Activated naive CD8-positive, alpha-beta T cell treated with anti-CD3 and anti-CD28 coated beads, Interleukin-2, amount 10 ng/mL, durations not matched to agents 7 days and 5 days (primary cell): ENCODE data around the gene E2F2. TPM values are rescaled to one million over a fixed set of nuclear protein-coding genes. Genes with fewer than 3 reads are reported as not detected.
A peak's percentile ranks its signal among the peaks of the same experiment; 100 is the strongest.
"Not testable (repeated sequence)": the region's sequence is repeated elsewhere in the genome, so short reads cannot be mapped to it uniquely, and the experiment has no call there.

Source experiments
- ATAC-seq: fragments of 150-1000 bp; cut with Tn5 transposase; one replicate; pipeline ENCODE4 v1.10.0; 2021; ENCODE audit warnings: low read depth, moderate library complexity
- POLR2A ChIA-PET: fragments of 350-600 bp; sonication (Branson Sonifier 250); formaldehyde crosslinking; loops from one replicate; lab custom pipeline; 2021; ENCODE audit warnings: antibody characterized with exemption; lab: Charles Lee
- DNase-seq: peaks from one replicate; pipeline ENCODE4 v3.0.0; 2021
- H3K27ac Mint-ChIP-seq: one replicate; pipeline ENCODE4 v1.8.0; 2022; ENCODE audit warnings: mild to moderate bottlenecking, mixed read lengths
- H3K27me3 Mint-ChIP-seq: one replicate; pipeline ENCODE4 v1.8.0; 2022; ENCODE audit warnings: mild to moderate bottlenecking, moderate library complexity, mixed read lengths
- H3K36me3 Mint-ChIP-seq: one replicate; pipeline ENCODE4 v1.8.0; 2021; ENCODE audit warnings: mild to moderate bottlenecking, mixed read lengths
- H3K4me1 Mint-ChIP-seq: one replicate; pipeline ENCODE4 v1.8.0; 2021; ENCODE audit warnings: mixed read lengths
- H3K4me3 Mint-ChIP-seq: one replicate; pipeline ENCODE4 v1.8.0; 2022; ENCODE audit warnings: mild to moderate bottlenecking, moderate library complexity, mixed read lengths
- H3K9me3 Mint-ChIP-seq: one replicate; pipeline ENCODE4 v1.8.0; 2021; ENCODE audit warnings: mixed read lengths
- total RNA-seq, 2 experiments: library from RNA; stranded (reverse); gene quantifications; one replicate each; pipeline ENCODE4 v1.2.3, GENCODE V29; 2021

Gene E2F2
- total RNA-seq, 2 experiments from 2014 or later, result 44.2 to 45.1 TPM

- Mint-ChIP-seq H3K4me1 (peaks cover 2% of the 10 kb centered on the region), H3K4me3 (no peak overlapping the region), H3K9me3 (no peaks in the 10 kb centered on the region), H3K27me3 (peaks cover 9% of the 10 kb centered on the region), H3K27ac (no peak overlapping the region), H3K36me3 (no peaks in the 10 kb centered on the region)
- POLR2A ChIA-PET, result interaction anchor here (1.0 to 2.7 kb wide), 7 partner anchors 32 to 158 kb away, joined by 3 to 17 read pairs (median 5); partner anchors contain the start of gene E2F2
- ATAC-seq, result no peak
- no peak for DNase-seq
Measured at GRCh38 chr1:23496490-23497181, 34.4 kb downstream of the E2F2 start.

GRCh38 chr1:23494836-23495235 lies 36.2 kb downstream of the E2F2 start:
- H3K27me3 Mint-ChIP-seq, result peaks cover 20% of the 10 kb centered on the region
- not testable (repeated sequence) for H3K27ac Mint-ChIP-seq, H3K36me3 Mint-ChIP-seq, ATAC-seq, H3K4me3 Mint-ChIP-seq, H3K9me3 Mint-ChIP-seq, H3K4me1 Mint-ChIP-seq, DNase-seq
- POLR2A ChIA-PET, result interaction anchor here (0.5 to 1.3 kb wide), 3 partner anchors 29 to 50 kb away, joined by 3 to 5 read pairs (median 3); no protein-coding TSS in a partner anchor

- DNase-seq, H3K4me1 Mint-ChIP-seq, POLR2A ChIA-PET, H3K9me3 Mint-ChIP-seq, H3K36me3 Mint-ChIP-seq, ATAC-seq, H3K4me3 Mint-ChIP-seq, H3K27ac Mint-ChIP-seq: not testable (repeated sequence)
- peaks cover 31% of the 10 kb centered on the region for H3K27me3 Mint-ChIP-seq
Measured at GRCh38 chr1:23492776-23493175, 38.3 kb downstream of the E2F2 start.

GRCh38 chr1:23492132-23492720 lies 38.8 kb downstream of the E2F2 start:
- POLR2A ChIA-PET, result no interaction called here
- Mint-ChIP-seq H3K27ac (no peak overlapping the region), H3K27me3 (peaks cover 34% of the 10 kb centered on the region), H3K4me3 (no peak overlapping the region), H3K36me3 (no peaks in the 10 kb centered on the region), H3K4me1 (peaks cover 2% of the 10 kb centered on the region), H3K9me3 (no peaks in the 10 kb centered on the region)
- DNase-seq (no peak), ATAC-seq (no peak)

GRCh38 chr1:23489842-23490241 lies 41.2 kb downstream of the E2F2 start:
- Mint-ChIP-seq H3K27me3 (peaks cover 54% of the 10 kb centered on the region), H3K9me3 (no peaks in the 10 kb centered on the region), H3K4me1 (peaks cover 4% of the 10 kb centered on the region), H3K4me3 (no peak overlapping the region), H3K27ac (no peak overlapping the region), H3K36me3 (no peaks in the 10 kb centered on the region)
- POLR2A ChIA-PET, result no interaction called here
- ATAC-seq, result no peak
- DNase-seq, result no peak

GRCh38 chr1:23485002-23485332 lies 46.1 kb downstream of the E2F2 start:
- Mint-ChIP-seq H3K27me3 (peaks cover 71% of the 10 kb centered on the region), H3K27ac (no peak overlapping the region), H3K9me3 (no peaks in the 10 kb centered on the region), H3K4me3 (peak overlapping the region; percentile 93), H3K36me3 (no peaks in the 10 kb centered on the region), H3K4me1 (peaks cover 14% of the 10 kb centered on the region)
- POLR2A ChIA-PET, result interaction anchor here (0.6 to 1.7 kb wide), 5 partner anchors 8 to 282 kb away, joined by 3 to 9 read pairs (median 3); partner anchors contain the start of genes E2F2 and HNRNPR
- no peak for DNase-seq
- no peak for ATAC-seq

GRCh38 chr1:23484253-23485001 lies 46.6 kb downstream of the E2F2 start:
- H3K4me1 Mint-ChIP-seq, result peaks cover 14% of the 10 kb centered on the region
- ATAC-seq, result peak; percentile 89
- H3K27ac Mint-ChIP-seq, result peak overlapping the region; percentile 81
- H3K27me3 Mint-ChIP-seq, result peaks cover 66% of the 10 kb centered on the region
- peak; percentile 87 for DNase-seq
- H3K4me3 Mint-ChIP-seq, result peak overlapping the region; percentile 93
- H3K9me3 Mint-ChIP-seq, result no peaks in the 10 kb centered on the region
- POLR2A ChIA-PET, result interaction anchor here (0.6 to 1.7 kb wide), 7 partner anchors 9 to 283 kb away, joined by 3 to 9 read pairs (median 3); partner anchors contain the start of genes E2F2 and HNRNPR
- H3K36me3 Mint-ChIP-seq, result no peaks in the 10 kb centered on the region

- H3K9me3 Mint-ChIP-seq, result no peaks in the 10 kb centered on the region
- H3K4me1 Mint-ChIP-seq, result peaks cover 14% of the 10 kb centered on the region
- DNase-seq (no peak), ATAC-seq (peak; percentile 44)
- peak within 1 kb of the TSS; percentile 81 for H3K27ac Mint-ChIP-seq
- peaks cover 66% of the 10 kb centered on the region for H3K27me3 Mint-ChIP-seq
- POLR2A ChIA-PET, result interaction anchor here (1.1 to 1.7 kb wide), 3 partner anchors 41 to 139 kb away, joined by 3 to 9 read pairs (median 4); partner anchors contain the start of genes E2F2 and HNRNPR
- peak within 1 kb of the TSS; percentile 93 for H3K4me3 Mint-ChIP-seq
- no peaks in the 10 kb centered on the region for H3K36me3 Mint-ChIP-seq
Measured at GRCh38 chr1:23483321-23484252, 47.4 kb downstream of the E2F2 start, which contains the start of gene ASAP3. ASAP3 (minus strand) TSS chr1:23484179; CDS start chr1:23484133, 46 bp downstream.

GRCh38 chr1:23481904-23482303 lies 49.1 kb downstream of the E2F2 start:
- Mint-ChIP-seq H3K4me3 (no peak overlapping the region), H3K27ac (no peak overlapping the region), H3K27me3 (peaks cover 55% of the 10 kb centered on the region), H3K4me1 (peaks cover 14% of the 10 kb centered on the region), H3K9me3 (no peaks in the 10 kb centered on the region), H3K36me3 (no peaks in the 10 kb centered on the region)
- POLR2A ChIA-PET, result interaction anchor here (0.7 kb wide), 1 partner anchor 1218 kb away, joined by 3 read pairs; no protein-coding TSS in a partner anchor
- ATAC-seq (no peak), DNase-seq (no peak)

- POLR2A ChIA-PET, result interaction anchor here (0.6 to 0.7 kb wide), 2 partner anchors 263 to 1218 kb away, joined by 3 read pairs; partner anchors contain the start of gene ELOA
- DNase-seq, result no peak
Measured at GRCh38 chr1:23481026-23481597, 49.9 kb downstream of the E2F2 start.

GRCh38 chr1:23480187-23481025 lies 50.6 kb downstream of the E2F2 start:
- no peaks in the 10 kb centered on the region for H3K9me3 Mint-ChIP-seq
- peaks cover 14% of the 10 kb centered on the region for H3K4me1 Mint-ChIP-seq
- H3K4me3 Mint-ChIP-seq, result no peak overlapping the region
- DNase-seq (no peak), ATAC-seq (no peak)
- H3K27ac Mint-ChIP-seq, result no peak overlapping the region
- peaks cover 47% of the 10 kb centered on the region for H3K27me3 Mint-ChIP-seq
- no peaks in the 10 kb centered on the region for H3K36me3 Mint-ChIP-seq
- POLR2A ChIA-PET, result no interaction called here

More at GRCh38 chr1:23481026-23481597, 49.9 kb downstream of the E2F2 start:
- H3K27ac Mint-ChIP-seq, result no peak overlapping the region
- no peak overlapping the region for H3K4me3 Mint-ChIP-seq
- peaks cover 14% of the 10 kb centered on the region for H3K4me1 Mint-ChIP-seq
- peaks cover 54% of the 10 kb centered on the region for H3K27me3 Mint-ChIP-seq
- ATAC-seq, result no peak
- H3K36me3 Mint-ChIP-seq, result no peaks in the 10 kb centered on the region
- H3K9me3 Mint-ChIP-seq, result no peaks in the 10 kb centered on the region
